NT2/D1 (cell line): Measurements from ENCODE around the gene RIPOR2.

Source experiments
- DNase-seq: peaks from one replicate; pipeline ENCODE4 v3.0.0-alpha.2; 2011; ENCODE audit warnings: low read depth, low spot score
- H3K27me3 ChIP-seq: 2 replicates; pipeline ENCODE4 v1.6.0; 2011; ENCODE audit warnings: mild to moderate bottlenecking; ENCODE audit not compliant: insufficient read length, insufficient read depth
- H3K36me3 ChIP-seq: 2 replicates; pipeline ENCODE4 v1.6.1; 2011; ENCODE audit warnings: mild to moderate bottlenecking, low read length, mixed read lengths; ENCODE audit not compliant: insufficient read depth, insufficient read length
- H3K4me1 ChIP-seq: 2 replicates; pipeline ENCODE4 v1.5.1; 2011; ENCODE audit not compliant: insufficient read depth, insufficient read length
- H3K4me3 ChIP-seq: 2 replicates; pipeline ENCODE4 v1.5.1; 2011; ENCODE audit warnings: low read depth; ENCODE audit not compliant: insufficient read length
- H3K9ac ChIP-seq: 2 replicates; pipeline ENCODE4 v1.6.0; 2011; ENCODE audit warnings: low read depth; ENCODE audit not compliant: insufficient read length
- H3K9me3 ChIP-seq: 2 replicates; pipeline ENCODE4 v1.5.1; 2011; ENCODE audit warnings: mild to moderate bottlenecking, low read length; ENCODE audit not compliant: insufficient read depth
- SUZ12 ChIP-seq: IDR thresholded peaks from 2 replicates; pipeline ENCODE4 v1.6.1; 2011; ENCODE audit not compliant: insufficient read length, insufficient read depth; ENCODE audit errors: extremely low read depth
- YY1 ChIP-seq: IDR thresholded peaks from 2 replicates; pipeline ENCODE4 v1.6.1; 2011; ENCODE audit not compliant: insufficient read length, insufficient read depth
- ZNF274 ChIP-seq: IDR thresholded peaks from 2 replicates; pipeline ENCODE4 v1.6.1; 2011; ENCODE audit warnings: mild to moderate bottlenecking, low read depth, low read length

RIPOR2 gene

DNA sequence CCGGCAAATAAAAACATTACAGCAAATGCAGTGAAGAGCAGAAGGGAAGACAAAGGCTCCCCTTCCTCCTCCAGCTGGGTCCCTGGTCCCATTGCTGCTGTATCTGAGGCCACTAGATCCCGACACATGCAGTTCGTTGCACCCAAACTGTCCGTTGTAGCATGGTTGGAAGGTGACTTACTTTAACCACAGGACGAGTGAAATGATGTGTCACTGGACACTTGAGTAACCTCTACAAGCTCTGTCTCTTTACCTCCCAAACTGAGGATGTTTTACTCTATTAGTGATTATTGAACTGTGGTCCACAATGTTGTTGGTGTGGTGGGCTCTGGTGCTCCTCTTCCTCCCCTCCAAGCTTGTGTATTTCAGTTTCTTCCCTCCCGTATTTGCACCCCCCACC is 90.9 kb downstream of the RIPOR2 start:
- H3K9ac ChIP-seq = no peak overlapping the region
- H3K4me1 ChIP-seq = no peaks in the 10 kb centered on the region
- no peak for DNase-seq
- no peak overlapping the region for H3K4me3 ChIP-seq
- TF ChIP-seq SUZ12 = no peak
- no peak for TF ChIP-seq YY1
- TF ChIP-seq ZNF274 = no peak
- H3K9me3 ChIP-seq = no peaks in the 10 kb centered on the region
- H3K27me3 ChIP-seq = no peaks in the 10 kb centered on the region
- H3K36me3 ChIP-seq = no peaks in the 10 kb centered on the region

DNA sequence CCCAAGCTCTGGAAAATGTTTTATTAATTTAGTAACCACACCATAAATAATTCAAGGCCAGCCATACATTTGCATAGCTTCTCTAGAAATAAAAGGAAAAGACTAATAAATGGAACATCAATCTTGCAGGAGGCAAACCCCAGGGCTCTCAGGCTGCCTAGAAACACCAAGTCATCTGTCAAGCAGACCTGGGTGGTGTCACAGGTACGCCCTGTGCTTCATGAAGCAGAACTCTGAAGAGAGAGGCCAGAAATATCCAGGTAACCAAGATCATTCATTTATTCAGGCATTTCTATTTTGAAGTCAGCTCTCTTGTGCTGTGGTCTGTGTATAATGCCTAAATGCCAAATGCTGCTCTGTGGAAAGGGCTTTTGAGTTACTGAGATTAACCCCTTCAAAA is 91.7 kb downstream of the RIPOR2 start:
- TF ChIP-seq YY1 (no peak), SUZ12 (no peak), ZNF274 (no peak)
- no peaks in the 10 kb centered on the region for H3K36me3 ChIP-seq
- no peaks in the 10 kb centered on the region for H3K4me1 ChIP-seq
- no peaks in the 10 kb centered on the region for H3K9me3 ChIP-seq
- H3K9ac ChIP-seq = no peak overlapping the region
- H3K4me3 ChIP-seq = no peak overlapping the region
- H3K27me3 ChIP-seq = no peaks in the 10 kb centered on the region
- DNase-seq = no peak

DNA sequence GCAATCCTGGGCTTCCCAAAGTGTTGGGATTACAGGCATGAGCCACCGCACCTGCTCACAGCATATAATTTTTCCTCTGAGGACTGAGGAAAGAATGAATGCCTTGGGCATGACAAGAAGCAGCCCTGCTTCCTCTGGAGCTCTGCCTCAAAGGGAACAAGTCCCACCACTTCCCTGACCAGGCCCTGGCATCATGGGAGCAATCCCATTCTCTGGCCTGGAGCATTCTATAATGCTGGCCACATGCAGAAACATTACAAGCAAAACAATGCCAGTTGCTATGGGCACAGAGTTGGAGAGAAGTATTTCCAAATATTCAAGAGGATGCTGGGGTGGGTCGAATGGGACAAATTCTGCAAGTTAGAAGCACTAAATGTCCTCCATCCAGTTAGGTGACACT is 95.6 kb downstream of the RIPOR2 start:
- Histone ChIP-seq H3K4me3 (no peak overlapping the region), H3K36me3 (no peaks in the 10 kb centered on the region), H3K4me1 (no peaks in the 10 kb centered on the region), H3K27me3 (no peaks in the 10 kb centered on the region), H3K9me3 (no peaks in the 10 kb centered on the region), H3K9ac (no peak overlapping the region)
- DNase-seq = no peak
- TF ChIP-seq ZNF274 (no peak), YY1 (no peak), SUZ12 (no peak)

DNA sequence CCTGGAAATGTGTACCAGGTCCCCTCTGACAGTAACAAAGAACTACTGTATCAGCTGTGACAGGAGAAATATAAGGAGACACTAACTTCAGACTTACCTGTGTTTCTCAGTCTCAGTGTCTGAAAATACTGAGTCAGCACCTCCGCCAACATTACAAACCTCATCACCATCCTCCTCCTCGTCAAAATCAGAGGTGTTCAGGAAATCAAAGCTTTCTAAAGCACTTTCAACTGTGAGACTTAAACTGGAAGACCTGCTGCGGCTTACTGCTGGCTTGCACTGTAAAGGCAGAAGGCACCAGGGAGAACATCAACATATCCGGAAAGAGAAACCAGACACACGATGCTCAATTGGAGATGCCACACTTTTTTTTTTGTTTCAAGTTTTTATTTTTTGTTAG is 96.8 kb downstream of the RIPOR2 start:
- Histone ChIP-seq H3K4me1 (no peaks in the 10 kb centered on the region), H3K9ac (no peak overlapping the region), H3K4me3 (no peak overlapping the region), H3K36me3 (no peaks in the 10 kb centered on the region), H3K9me3 (no peaks in the 10 kb centered on the region), H3K27me3 (no peaks in the 10 kb centered on the region)
- TF ChIP-seq ZNF274 = no peak
- no peak for TF ChIP-seq SUZ12
- no peak for TF ChIP-seq YY1
- DNase-seq = no peak

DNA sequence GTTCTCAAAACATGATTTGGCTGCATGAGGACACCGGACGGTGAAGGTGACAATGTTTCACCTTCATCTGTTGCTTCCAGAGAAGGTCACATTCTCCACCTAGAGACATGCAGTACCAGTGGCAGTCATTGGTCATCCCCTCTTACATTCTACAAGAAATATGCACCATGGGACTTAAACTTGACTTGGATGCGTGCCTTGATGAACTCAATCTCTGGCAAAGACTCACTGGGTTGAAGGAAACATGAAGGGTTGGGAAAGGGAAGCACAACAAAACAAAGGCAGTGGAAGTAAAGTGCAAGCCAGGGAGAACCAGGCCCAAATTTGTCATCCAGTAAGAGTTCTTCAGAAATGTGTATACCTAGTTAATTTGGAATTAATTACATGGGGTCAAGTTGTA is 97.7 kb downstream of the RIPOR2 start:
- Histone ChIP-seq H3K9ac (no peak overlapping the region), H3K27me3 (no peaks in the 10 kb centered on the region), H3K9me3 (no peaks in the 10 kb centered on the region), H3K36me3 (no peaks in the 10 kb centered on the region), H3K4me3 (no peak overlapping the region), H3K4me1 (no peaks in the 10 kb centered on the region)
- TF ChIP-seq ZNF274 (no peak), YY1 (no peak), SUZ12 (no peak)
- DNase-seq = no peak

DNA sequence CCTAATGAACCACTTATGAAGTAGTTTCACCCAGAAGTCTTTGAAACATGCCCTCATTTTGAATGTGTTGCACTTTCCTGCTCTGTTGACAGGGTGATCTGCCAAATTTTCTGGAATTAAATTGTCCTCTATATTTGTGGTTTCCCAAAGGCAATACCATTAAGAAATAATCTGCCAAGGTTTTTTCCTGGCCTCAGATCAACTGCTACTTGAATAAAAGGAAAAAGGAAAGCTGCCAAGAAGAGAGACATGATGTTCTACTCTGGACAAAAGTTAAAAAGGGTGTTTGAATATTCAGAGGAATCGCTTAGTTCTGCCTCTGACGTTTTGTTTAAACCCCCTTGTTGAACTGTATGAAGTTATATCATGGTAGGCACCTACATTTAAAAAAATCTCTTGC is 99.7 kb downstream of the RIPOR2 start:
- H3K9ac ChIP-seq = no peak overlapping the region
- no peak for TF ChIP-seq SUZ12
- TF ChIP-seq ZNF274 = no peak
- TF ChIP-seq YY1 = no peak
- no peak overlapping the region for H3K4me3 ChIP-seq
- no peak for DNase-seq
- H3K27me3 ChIP-seq = no peaks in the 10 kb centered on the region
- no peaks in the 10 kb centered on the region for H3K9me3 ChIP-seq
- no peaks in the 10 kb centered on the region for H3K36me3 ChIP-seq
- H3K4me1 ChIP-seq = no peaks in the 10 kb centered on the region

DNA sequence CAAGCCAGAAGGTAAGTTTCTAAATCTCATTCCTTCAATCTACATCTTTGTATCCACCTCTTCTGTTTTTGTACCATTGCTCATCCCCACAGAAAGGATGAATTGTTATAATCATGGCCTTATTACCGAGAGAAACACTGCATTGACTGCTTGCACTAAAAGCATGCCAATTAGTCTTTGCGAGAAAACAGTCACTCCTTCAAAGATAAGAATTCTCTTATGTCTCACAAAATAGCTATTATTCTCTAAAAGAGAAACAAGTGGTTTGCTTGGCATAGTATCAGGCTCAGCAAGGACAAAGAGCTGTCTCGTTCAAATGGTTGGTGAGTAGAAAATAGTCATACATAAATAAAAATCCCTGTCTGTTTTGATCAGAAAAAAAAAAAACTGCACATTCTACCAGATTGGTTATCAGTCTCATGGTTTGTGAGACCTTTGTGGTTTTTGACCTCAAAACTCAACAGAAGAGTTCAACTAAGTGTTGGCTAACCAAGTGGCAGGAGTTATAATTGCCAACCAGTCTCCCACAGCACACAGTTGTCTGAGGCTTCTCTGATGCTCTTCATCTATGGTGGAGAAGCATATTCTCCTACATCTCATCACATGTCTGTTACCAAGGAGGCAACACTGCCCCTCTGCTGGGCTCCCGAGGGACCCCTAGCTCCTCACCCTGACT is 101.9 kb downstream of the RIPOR2 start:
- H3K4me1 ChIP-seq = no peaks in the 10 kb centered on the region
- H3K36me3 ChIP-seq = no peaks in the 10 kb centered on the region
- no peaks in the 10 kb centered on the region for H3K27me3 ChIP-seq
- H3K9me3 ChIP-seq = no peaks in the 10 kb centered on the region
- H3K9ac ChIP-seq = no peak overlapping the region
- H3K4me3 ChIP-seq = no peak overlapping the region
- DNase-seq = no peak
- TF ChIP-seq SUZ12 = no peak
- TF ChIP-seq ZNF274 = no peak

DNA sequence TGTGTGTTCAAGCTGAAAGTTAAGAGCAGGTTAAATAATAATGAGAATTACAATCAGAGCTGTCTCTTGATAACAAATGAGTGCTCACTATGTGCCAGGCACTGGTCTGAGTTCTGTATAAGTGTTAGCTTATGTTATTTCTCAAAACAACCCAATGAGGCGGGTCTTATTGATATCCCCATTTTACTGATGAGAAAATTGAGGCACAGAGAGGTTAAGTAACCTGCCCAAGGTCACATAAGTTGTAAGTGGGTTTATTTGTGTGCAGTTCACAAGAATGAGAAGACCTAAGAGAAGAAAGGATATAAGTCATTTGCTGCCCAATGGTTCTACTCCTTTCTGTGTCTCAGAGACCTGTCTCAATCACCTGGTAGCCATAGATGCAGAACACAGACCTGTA is 103.0 kb downstream of the RIPOR2 start:
- Histone ChIP-seq H3K36me3 (no peaks in the 10 kb centered on the region), H3K9ac (no peak overlapping the region), H3K9me3 (no peaks in the 10 kb centered on the region), H3K4me3 (no peak overlapping the region), H3K27me3 (no peaks in the 10 kb centered on the region), H3K4me1 (no peaks in the 10 kb centered on the region)
- no peak for DNase-seq
- TF ChIP-seq YY1 (no peak), ZNF274 (no peak), SUZ12 (no peak)
